ENCODE data around the gene MAN2C1. TPM values are rescaled to one million over a fixed set of nuclear protein-coding genes. Genes with fewer than 3 reads are reported as not detected.
A peak's percentile ranks its signal among the peaks of the same experiment; 100 is the strongest.
"Not testable (repeated sequence)": the region's sequence is repeated elsewhere in the genome, so short reads cannot be mapped to it uniquely, and the experiment has no call there.

The MAN2C1 gene
- total RNA-seq, 1 donor from 2014 or later = 198 TPM

- no peak for TF ChIP-seq POLR2A (IDR thresholded peaks at IDR 0.05)
- no peak for TF ChIP-seq CTCF (IDR thresholded peaks at IDR 0.05)
- TF ChIP-seq POLR2AphosphoS5 (IDR thresholded peaks at IDR 0.05; ENCODE audit: insufficient read depth in 1 of 2, low read depth in 1 of 2) = no peak
- Histone ChIP-seq H3K27ac (no peak overlapping the region), H3K4me1 (no peaks in the 10 kb centered on the region), H3K27me3 (no peaks in the 10 kb centered on the region), H3K4me3 (no peak overlapping the region), H3K36me3 (peaks cover 0 to 84% of the 10 kb centered on the region in 2 donors), H3K9me3 (no peaks in the 10 kb centered on the region)
- no peak for DNase-seq (ENCODE audit: extremely low spot score in 2 of 2)
- intact Hi-C loops (cut with DNase I) = no loop called here
Observed at GRCh38 chr15:75397494-75397893, 29.1 kb upstream of the MAN2C1 start.

GRCh38 chr15:75389791-75390382, 21.5 kb upstream of the MAN2C1 start:
- Histone ChIP-seq H3K9me3 (no peaks in the 10 kb centered on the region), H3K36me3 (peaks cover 2 to 90% of the 10 kb centered on the region in 2 donors), H3K4me1 (no peaks in the 10 kb centered on the region), H3K27me3 (no peaks in the 10 kb centered on the region), H3K4me3 (no peak overlapping the region), H3K27ac (no peak overlapping the region)
- DNase-seq (ENCODE audit: extremely low spot score in 2 of 2) = no peak
- TF ChIP-seq POLR2AphosphoS5 (IDR thresholded peaks at IDR 0.05; ENCODE audit: insufficient read depth in 1 of 2, low read depth in 1 of 2) = no peak
- TF ChIP-seq CTCF (IDR thresholded peaks at IDR 0.05) = no peak
- no peak for TF ChIP-seq POLR2A (IDR thresholded peaks at IDR 0.05)
- intact Hi-C loops (cut with DNase I) = no loop called here

- intact Hi-C loops (cut with DNase I); H3K9me3 ChIP-seq; H3K27ac ChIP-seq; H3K4me1 ChIP-seq; H3K27me3 ChIP-seq; DNase-seq (ENCODE audit: extremely low spot score in 2 of 2); H3K4me3 ChIP-seq: not testable (repeated sequence)
- H3K36me3 ChIP-seq = peaks cover 8 to 90% of the 10 kb centered on the region in 2 donors
Observed at GRCh38 chr15:75383986-75384385, 15.6 kb upstream of the MAN2C1 start.

- Histone ChIP-seq H3K4me3 (no peak overlapping the region), H3K27ac (no peak overlapping the region), H3K9me3 (no peaks in the 10 kb centered on the region), H3K4me1 (no peaks in the 10 kb centered on the region), H3K36me3 (peaks cover 8 to 81% of the 10 kb centered on the region in 2 donors), H3K27me3 (no peaks in the 10 kb centered on the region)
- DNase-seq (ENCODE audit: extremely low spot score in 2 of 2) = no peak
- no peak for TF ChIP-seq POLR2A (IDR thresholded peaks at IDR 0.05)
- no peak for TF ChIP-seq POLR2AphosphoS5 (IDR thresholded peaks at IDR 0.05; ENCODE audit: insufficient read depth in 1 of 2, low read depth in 1 of 2)
- TF ChIP-seq CTCF (IDR thresholded peaks at IDR 0.05) = no peak
- intact Hi-C loops (cut with DNase I) = no loop called here
Observed at GRCh38 chr15:75380773-75381172, 12.4 kb upstream of the MAN2C1 start.

GRCh38 chr15:75371901-75372688, 3.7 kb upstream of the MAN2C1 start:
- H3K4me1 ChIP-seq = peaks cover 20% of the 10 kb centered on the region
- no peaks in the 10 kb centered on the region for H3K9me3 ChIP-seq
- H3K27me3 ChIP-seq = no peaks in the 10 kb centered on the region
- no peak overlapping the region for H3K27ac ChIP-seq
- intact Hi-C loops (cut with DNase I) = no loop called here
- H3K4me3 ChIP-seq = no peak overlapping the region
- peak in 1 of 2 donors; percentile 61 for DNase-seq (ENCODE audit: extremely low spot score in 2 of 2)
- peaks cover 0 to 56% of the 10 kb centered on the region in 2 donors for H3K36me3 ChIP-seq
- TF ChIP-seq POLR2A (IDR thresholded peaks at IDR 0.05) (no peak), POLR2AphosphoS5 (IDR thresholded peaks at IDR 0.05; ENCODE audit: insufficient read depth in 1 of 2, low read depth in 1 of 2) (no peak), CTCF (IDR thresholded peaks at IDR 0.05) (no peak)
